Measurements from ENCODE around the gene WNT7A. TPM values are rescaled to one million over a fixed set of nuclear protein-coding genes. Genes with fewer than 3 reads are reported as not detected.
A peak's percentile ranks its signal among the peaks of the same experiment; 100 is the strongest.

The WNT7A gene
- total and polyA plus RNA-seq, 4 donors, result 5.0 to 18.6 (median 12.0) TPM

GRCh38 chr3:13786811-13787210 lies 93.1 kb downstream of the WNT7A start:
- WGBS (ENCODE audit: insufficient coverage), result 68% methylated on average over 10 of the region's 10 CpGs

DNA sequence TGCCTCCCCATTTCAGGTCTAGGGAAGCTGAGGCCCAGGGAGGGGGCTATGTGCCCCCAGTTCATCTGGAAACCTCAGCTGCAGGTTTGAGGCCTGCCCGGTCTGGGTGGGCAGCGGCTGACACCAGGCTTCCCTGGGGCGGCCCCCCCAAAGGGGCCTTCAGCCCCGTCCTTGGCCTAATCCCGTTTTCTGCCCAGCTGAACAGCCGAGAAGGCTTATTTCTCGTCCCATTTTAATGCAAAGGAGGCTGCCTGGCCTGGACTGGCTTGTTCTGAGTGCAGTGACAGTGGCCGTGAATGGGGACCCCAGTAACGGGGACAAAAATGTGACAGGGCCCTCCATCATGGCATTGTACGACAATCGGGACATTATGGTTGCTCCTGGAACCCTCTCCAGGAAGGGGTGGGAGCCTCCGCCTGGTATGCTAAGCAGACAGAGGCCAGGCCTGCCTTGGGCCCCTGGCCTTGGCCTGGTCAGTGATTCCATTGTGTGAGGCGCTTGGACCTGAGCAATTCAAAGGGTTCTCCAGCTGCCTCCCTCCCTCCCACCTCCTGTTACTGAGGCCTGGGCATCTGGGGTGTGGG lies 93.9 kb downstream of the WNT7A start:
- Histone ChIP-seq H3K4me3 (ENCODE audit: low read depth, low read length) (no peak overlapping the region), H3K27me3 (ENCODE audit: control insufficient read depth, insufficient read depth, low read length) (no peaks in the 10 kb centered on the region), H3K4me1 (ENCODE audit: control insufficient read depth, insufficient read depth, low read length) (peaks cover 94% of the 10 kb centered on the region), H3K36me3 (ENCODE audit: control insufficient read depth, insufficient read depth, low read length) (peaks cover 4% of the 10 kb centered on the region), H3K27ac (ENCODE audit: low read depth, low read length) (peak overlapping the region; percentile 89), H3K9me3 (ENCODE audit: control insufficient read depth, insufficient read depth, low read length) (no peaks in the 10 kb centered on the region)
- 23% methylated on average over 12 of the region's 13 CpGs for WGBS (ENCODE audit: insufficient coverage)
- peak in 5 of 6 donors; percentile 59 to 91 (median 77) for DNase-seq (ENCODE audit: low read depth in 4 of 6, low spot score in 6 of 6)

More at GRCh38 chr3:13786811-13787210, 93.1 kb downstream of the WNT7A start:
- Histone ChIP-seq H3K27me3 (ENCODE audit: control insufficient read depth, insufficient read depth, low read length) (no peaks in the 10 kb centered on the region), H3K27ac (ENCODE audit: low read depth, low read length) (peak overlapping the region; percentile 89), H3K36me3 (ENCODE audit: control insufficient read depth, insufficient read depth, low read length) (peaks cover 4% of the 10 kb centered on the region), H3K9me3 (ENCODE audit: control insufficient read depth, insufficient read depth, low read length) (no peaks in the 10 kb centered on the region), H3K4me1 (ENCODE audit: control insufficient read depth, insufficient read depth, low read length) (peaks cover 95% of the 10 kb centered on the region), H3K4me3 (ENCODE audit: low read depth, low read length) (no peak overlapping the region)
- DNase-seq (ENCODE audit: low read depth in 4 of 6, low spot score in 6 of 6), result no peak

DNA sequence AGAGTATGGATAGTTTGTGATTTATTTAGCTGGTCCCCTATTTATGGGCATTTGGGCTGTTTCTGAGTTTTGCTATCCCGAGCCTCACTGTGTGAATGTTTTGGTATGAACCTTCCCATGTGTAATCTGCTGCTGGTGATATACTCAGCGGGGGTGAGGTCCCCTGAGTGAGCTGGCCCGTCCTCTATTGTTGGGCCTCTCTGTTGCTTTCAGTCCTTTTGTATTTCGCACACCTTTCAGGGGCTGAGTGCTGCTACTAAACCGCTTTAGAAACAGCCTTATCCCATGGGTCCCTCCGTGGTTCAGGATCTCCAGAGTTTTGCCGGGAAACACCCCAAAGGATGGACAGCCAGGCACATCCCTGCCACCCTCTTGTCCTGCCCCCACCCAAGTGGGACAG lies 94.5 kb downstream of the WNT7A start:
- Histone ChIP-seq H3K4me3 (ENCODE audit: low read depth, low read length) (no peak overlapping the region), H3K27me3 (ENCODE audit: control insufficient read depth, insufficient read depth, low read length) (no peaks in the 10 kb centered on the region), H3K4me1 (ENCODE audit: control insufficient read depth, insufficient read depth, low read length) (peaks cover 94% of the 10 kb centered on the region), H3K36me3 (ENCODE audit: control insufficient read depth, insufficient read depth, low read length) (peaks cover under 1% of the 10 kb centered on the region), H3K9me3 (ENCODE audit: control insufficient read depth, insufficient read depth, low read length) (no peaks in the 10 kb centered on the region), H3K27ac (ENCODE audit: low read depth, low read length) (peak overlapping the region; percentile 78)
- no peak for DNase-seq (ENCODE audit: low read depth in 4 of 6, low spot score in 6 of 6)
- 42% methylated on average over 7 of the region's 7 CpGs for WGBS (ENCODE audit: insufficient coverage)

- no peak overlapping the region for H3K4me3 ChIP-seq (ENCODE audit: low read depth, low read length)
- no peaks in the 10 kb centered on the region for H3K9me3 ChIP-seq (ENCODE audit: control insufficient read depth, insufficient read depth, low read length)
- peaks cover 77% of the 10 kb centered on the region for H3K4me1 ChIP-seq (ENCODE audit: control insufficient read depth, insufficient read depth, low read length)
- no peak overlapping the region for H3K27ac ChIP-seq (ENCODE audit: low read depth, low read length)
- 53% methylated on average over 6 of the region's 8 CpGs for WGBS (ENCODE audit: insufficient coverage)
- no peaks in the 10 kb centered on the region for H3K27me3 ChIP-seq (ENCODE audit: control insufficient read depth, insufficient read depth, low read length)
- no peaks in the 10 kb centered on the region for H3K36me3 ChIP-seq (ENCODE audit: control insufficient read depth, insufficient read depth, low read length)
- peak in 2 of 6 donors; percentile 63 to 64 for DNase-seq (ENCODE audit: low read depth in 4 of 6, low spot score in 6 of 6)
Observed at GRCh38 chr3:13783476-13783875, 96.4 kb downstream of the WNT7A start.

DNA sequence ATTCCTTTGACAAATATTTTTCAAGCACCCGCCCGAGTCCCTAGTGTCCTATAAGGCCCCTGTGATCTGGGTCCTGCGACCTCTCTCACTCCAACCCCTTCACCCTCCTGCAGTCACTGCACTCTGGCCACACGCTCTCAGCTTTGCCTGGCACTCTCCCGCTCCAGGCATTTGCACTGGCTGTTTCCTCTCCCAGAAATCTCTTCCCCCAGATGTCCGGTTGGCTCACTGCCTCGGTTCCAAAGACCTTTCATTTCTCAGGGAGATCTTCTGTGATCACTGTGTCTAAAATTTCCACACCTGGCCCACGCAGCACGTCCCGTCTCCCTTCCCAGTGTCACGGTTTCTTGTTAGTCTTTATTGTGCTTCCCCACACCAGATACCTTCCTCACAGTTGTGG lies 97.4 kb downstream of the WNT7A start:
- Histone ChIP-seq H3K9me3 (ENCODE audit: control insufficient read depth, insufficient read depth, low read length) (no peaks in the 10 kb centered on the region), H3K36me3 (ENCODE audit: control insufficient read depth, insufficient read depth, low read length) (no peaks in the 10 kb centered on the region), H3K4me3 (ENCODE audit: low read depth, low read length) (no peak overlapping the region), H3K27ac (ENCODE audit: low read depth, low read length) (peak overlapping the region; percentile 64), H3K4me1 (ENCODE audit: control insufficient read depth, insufficient read depth, low read length) (peaks cover 67% of the 10 kb centered on the region), H3K27me3 (ENCODE audit: control insufficient read depth, insufficient read depth, low read length) (no peaks in the 10 kb centered on the region)
- DNase-seq (ENCODE audit: low read depth in 4 of 6, low spot score in 6 of 6), result peak in 2 of 6 donors; percentile 66 to 79
- WGBS (ENCODE audit: insufficient coverage), result 16% methylated on average over 7 of the region's 11 CpGs

DNA sequence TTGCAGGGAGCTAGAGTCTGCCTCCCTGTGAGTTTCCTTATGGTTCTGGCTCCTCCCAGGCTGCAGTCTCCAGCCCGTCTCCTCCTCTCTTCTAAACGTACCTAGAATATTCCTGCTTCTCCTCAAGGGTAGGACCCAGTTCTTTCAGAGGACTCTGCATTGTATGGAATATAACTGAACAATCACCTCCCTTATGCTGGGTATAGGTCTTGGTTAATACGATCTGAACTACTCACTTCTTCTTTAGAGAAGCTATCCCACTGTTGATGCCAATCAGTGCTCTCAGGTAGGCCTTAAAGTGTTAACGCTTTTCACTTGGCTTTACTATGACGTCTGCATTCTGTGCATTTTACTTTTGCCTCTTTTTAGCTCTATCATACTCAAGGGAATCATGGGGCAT lies 98.5 kb downstream of the WNT7A start:
- Histone ChIP-seq H3K4me3 (ENCODE audit: low read depth, low read length) (no peak overlapping the region), H3K9me3 (ENCODE audit: control insufficient read depth, insufficient read depth, low read length) (no peaks in the 10 kb centered on the region), H3K4me1 (ENCODE audit: control insufficient read depth, insufficient read depth, low read length) (peaks cover 56% of the 10 kb centered on the region), H3K36me3 (ENCODE audit: control insufficient read depth, insufficient read depth, low read length) (no peaks in the 10 kb centered on the region), H3K27me3 (ENCODE audit: control insufficient read depth, insufficient read depth, low read length) (no peaks in the 10 kb centered on the region), H3K27ac (ENCODE audit: low read depth, low read length) (no peak overlapping the region)
- 83% methylated on average over 3 of the region's 5 CpGs for WGBS (ENCODE audit: insufficient coverage)
- no peak for DNase-seq (ENCODE audit: low read depth in 4 of 6, low spot score in 6 of 6)

- WGBS (ENCODE audit: insufficient coverage), result 41% methylated on average over 6 of the region's 11 CpGs
- Histone ChIP-seq H3K9me3 (ENCODE audit: control insufficient read depth, insufficient read depth, low read length) (no peaks in the 10 kb centered on the region), H3K27ac (ENCODE audit: low read depth, low read length) (peak overlapping the region; percentile 0), H3K36me3 (ENCODE audit: control insufficient read depth, insufficient read depth, low read length) (no peaks in the 10 kb centered on the region), H3K4me1 (ENCODE audit: control insufficient read depth, insufficient read depth, low read length) (peaks cover 48% of the 10 kb centered on the region), H3K27me3 (ENCODE audit: control insufficient read depth, insufficient read depth, low read length) (no peaks in the 10 kb centered on the region), H3K4me3 (ENCODE audit: low read depth, low read length) (no peak overlapping the region)
- DNase-seq (ENCODE audit: low read depth in 4 of 6, low spot score in 6 of 6), result peak in 2 of 6 donors; percentile 63 to 65
Observed at GRCh38 chr3:13780432-13781176, 99.3 kb downstream of the WNT7A start.

DNA sequence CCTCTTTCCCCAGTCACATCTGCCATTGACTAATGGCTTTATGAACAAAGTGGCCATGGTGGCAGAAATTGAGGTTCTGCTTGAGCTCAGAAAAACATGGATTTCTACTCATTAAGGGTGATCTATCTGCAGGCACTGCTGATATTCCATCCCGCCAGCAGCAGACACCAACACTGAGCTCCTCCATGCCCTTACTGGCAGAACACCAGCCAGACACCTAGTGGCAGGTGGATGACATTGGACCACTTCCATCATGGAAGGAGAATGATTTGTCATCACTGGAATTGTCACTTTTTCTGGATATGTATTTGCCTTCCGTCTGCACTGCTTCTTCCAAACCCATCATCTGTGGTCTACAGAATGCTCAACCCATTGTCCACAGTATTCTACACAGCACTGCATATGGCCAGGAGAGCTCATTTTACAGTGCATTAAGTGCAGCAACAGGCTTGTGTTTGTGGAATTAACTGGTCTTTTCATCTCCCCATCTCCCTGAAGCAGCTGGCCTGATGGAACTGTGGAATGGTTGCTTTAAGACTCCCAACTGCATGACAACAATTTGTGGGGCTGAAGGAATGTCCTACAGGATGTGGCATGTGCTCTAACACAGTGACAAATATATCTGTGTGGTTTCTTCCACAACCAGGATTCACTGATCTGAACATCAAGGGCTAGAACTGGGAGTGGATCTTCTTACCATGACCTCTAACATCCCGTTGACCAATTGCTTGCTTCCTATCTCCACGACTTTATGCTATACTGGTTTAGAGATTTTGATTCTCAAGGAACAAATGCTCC lies 103.4 kb downstream of the WNT7A start:
- Histone ChIP-seq H3K9me3 (ENCODE audit: control insufficient read depth, insufficient read depth, low read length) (no peaks in the 10 kb centered on the region), H3K27me3 (ENCODE audit: control insufficient read depth, insufficient read depth, low read length) (no peaks in the 10 kb centered on the region), H3K4me3 (ENCODE audit: low read depth, low read length) (no peak overlapping the region), H3K4me1 (ENCODE audit: control insufficient read depth, insufficient read depth, low read length) (peaks cover 12% of the 10 kb centered on the region), H3K27ac (ENCODE audit: low read depth, low read length) (no peak overlapping the region), H3K36me3 (ENCODE audit: control insufficient read depth, insufficient read depth, low read length) (no peaks in the 10 kb centered on the region)
- DNase-seq (ENCODE audit: low read depth in 4 of 6, low spot score in 6 of 6), result peak in 1 of 6 donors; percentile 15
- 80% methylated on average over 2 of the region's 4 CpGs for WGBS (ENCODE audit: insufficient coverage)

- H3K9me3 ChIP-seq (ENCODE audit: control insufficient read depth, insufficient read depth, low read length), result no peaks in the 10 kb centered on the region
- no peak overlapping the region for H3K4me3 ChIP-seq (ENCODE audit: low read depth, low read length)
- H3K36me3 ChIP-seq (ENCODE audit: control insufficient read depth, insufficient read depth, low read length), result no peaks in the 10 kb centered on the region
- WGBS (ENCODE audit: insufficient coverage), result 92% methylated on average over 12 of the region's 18 CpGs
- DNase-seq (ENCODE audit: low read depth in 4 of 6, low spot score in 6 of 6), result no peak
- H3K27ac ChIP-seq (ENCODE audit: low read depth, low read length), result no peak overlapping the region
- no peaks in the 10 kb centered on the region for H3K27me3 ChIP-seq (ENCODE audit: control insufficient read depth, insufficient read depth, low read length)
- peaks cover 6% of the 10 kb centered on the region for H3K4me1 ChIP-seq (ENCODE audit: control insufficient read depth, insufficient read depth, low read length)
Observed at GRCh38 chr3:13772885-13773745, 106.8 kb downstream of the WNT7A start.

Measured in spinal cord (tissue), 10 donors.